Measurements from ENCODE around the gene GUCY2F.

GRCh38 chrX:109398061-109398460, 83.8 kb downstream of the GUCY2F start:
- TF ChIP-seq CTCF (IDR thresholded peaks at IDR 0.05) (no peak), POLR2A (IDR thresholded peaks at IDR 0.05) (no peak)
